ENCODE results near the gene DVL1. TPM values are rescaled to one million over a fixed set of nuclear protein-coding genes. Genes with fewer than 3 reads are reported as not detected.

Gene DVL1
- total RNA-seq, 3 donors from 2014 or later (not counting 1 experiment from before 2014, with no cell fraction given), result 33.8 to 41.9 (median 35.6) TPM

- Histone ChIP-seq H3K27me3 (ENCODE audit: control insufficient read depth, insufficient read depth, low read length) (no peaks in the 10 kb centered on the region), H3K4me3 (ENCODE audit: low read length) (no peak overlapping the region), H3K36me3 (ENCODE audit: control insufficient read depth, insufficient read depth, low read length) (no peaks in the 10 kb centered on the region), H3K9me3 (ENCODE audit: control insufficient read depth, insufficient read depth, low read length) (no peaks in the 10 kb centered on the region), H3K4me1 (ENCODE audit: control insufficient read depth, insufficient read depth, low read length) (peaks cover 4% of the 10 kb centered on the region), H3K27ac (ENCODE audit: low read length) (no peak overlapping the region)
- WGBS (ENCODE audit: insufficient coverage), result 97% methylated on average over 35 of the region's 35 CpGs
- no peak for DNase-seq
- Mint-ChIP-seq H3K27ac (no peak overlapping the region), H3K36me3 (no peaks in the 10 kb centered on the region), H3K4me1 (peaks cover 0 to 4% of the 10 kb centered on the region in 2 donors), H3K9me3 (no peaks in the 10 kb centered on the region), H3K4me3 (no peak overlapping the region), H3K27me3 (ENCODE audit: low read depth in 2 of 2) (no peaks in the 10 kb centered on the region)
- no peak for ATAC-seq
- intact Hi-C loops (cut with micrococcal nuclease), result no loop called here
- no peak for TF ChIP-seq CTCF (IDR thresholded peaks at IDR 0.05)
Observed at GRCh38 chr1:1295154-1295923, 53.9 kb downstream of the DVL1 start.

GRCh38 chr1:1294250-1294890 lies 54.8 kb downstream of the DVL1 start:
- Mint-ChIP-seq H3K27ac (no peak overlapping the region), H3K4me1 (peaks cover 0 to 9% of the 10 kb centered on the region in 2 donors), H3K4me3 (no peak overlapping the region), H3K9me3 (no peaks in the 10 kb centered on the region), H3K27me3 (ENCODE audit: low read depth in 2 of 2) (peaks cover 0 to 3% of the 10 kb centered on the region in 2 donors), H3K36me3 (no peaks in the 10 kb centered on the region)
- Histone ChIP-seq H3K4me1 (ENCODE audit: control insufficient read depth, insufficient read depth, low read length) (peaks cover 4% of the 10 kb centered on the region), H3K27me3 (ENCODE audit: control insufficient read depth, insufficient read depth, low read length) (no peaks in the 10 kb centered on the region), H3K27ac (ENCODE audit: low read length) (no peak overlapping the region), H3K4me3 (ENCODE audit: low read length) (no peak overlapping the region), H3K36me3 (ENCODE audit: control insufficient read depth, insufficient read depth, low read length) (no peaks in the 10 kb centered on the region), H3K9me3 (ENCODE audit: control insufficient read depth, insufficient read depth, low read length) (no peaks in the 10 kb centered on the region)
- no peak for TF ChIP-seq CTCF (IDR thresholded peaks at IDR 0.05)
- intact Hi-C loops (cut with micrococcal nuclease), result loop anchor here (5.0 kb wide), 1 partner anchor 312 kb away; the partner anchor contains the start of gene PERM1
- no peak for DNase-seq
- no peak for ATAC-seq
- 95% methylated on average over 58 of the region's 58 CpGs for WGBS (ENCODE audit: insufficient coverage)

- Histone ChIP-seq H3K27ac (ENCODE audit: low read length) (no peak overlapping the region), H3K4me3 (ENCODE audit: low read length) (no peak overlapping the region), H3K27me3 (ENCODE audit: control insufficient read depth, insufficient read depth, low read length) (no peaks in the 10 kb centered on the region), H3K36me3 (ENCODE audit: control insufficient read depth, insufficient read depth, low read length) (no peaks in the 10 kb centered on the region), H3K9me3 (ENCODE audit: control insufficient read depth, insufficient read depth, low read length) (no peaks in the 10 kb centered on the region), H3K4me1 (ENCODE audit: control insufficient read depth, insufficient read depth, low read length) (peaks cover 4% of the 10 kb centered on the region)
- TF ChIP-seq CTCF (IDR thresholded peaks at IDR 0.05), result no peak
- WGBS (ENCODE audit: insufficient coverage), result 94% methylated on average over 94 of the region's 94 CpGs
- peaks cover 0 to 9% of the 10 kb centered on the region in 2 donors for H3K4me1 Mint-ChIP-seq
- peaks cover 0 to 3% of the 10 kb centered on the region in 2 donors for H3K27me3 Mint-ChIP-seq (ENCODE audit: low read depth in 2 of 2)
- intact Hi-C loops (cut with micrococcal nuclease), result loop anchor here (5.0 kb wide), 1 partner anchor 311 kb away; the partner anchor contains the start of gene PERM1
- no peaks in the 10 kb centered on the region for H3K36me3 Mint-ChIP-seq
- DNase-seq (no peak), ATAC-seq (no peak)
- no peak overlapping the region for H3K27ac Mint-ChIP-seq
- no peak overlapping the region for H3K4me3 Mint-ChIP-seq
- H3K9me3 Mint-ChIP-seq, result no peaks in the 10 kb centered on the region
Observed at GRCh38 chr1:1293263-1294249, 55.7 kb downstream of the DVL1 start.

Measured in natural killer cell (primary cell).